ENCODE measurements around the gene NT5DC4.
"Not testable (repeated sequence)": the region's sequence is repeated elsewhere in the genome, so short reads cannot be mapped to it uniquely, and the experiment has no call there.

The NT5DC4 gene

DNA sequence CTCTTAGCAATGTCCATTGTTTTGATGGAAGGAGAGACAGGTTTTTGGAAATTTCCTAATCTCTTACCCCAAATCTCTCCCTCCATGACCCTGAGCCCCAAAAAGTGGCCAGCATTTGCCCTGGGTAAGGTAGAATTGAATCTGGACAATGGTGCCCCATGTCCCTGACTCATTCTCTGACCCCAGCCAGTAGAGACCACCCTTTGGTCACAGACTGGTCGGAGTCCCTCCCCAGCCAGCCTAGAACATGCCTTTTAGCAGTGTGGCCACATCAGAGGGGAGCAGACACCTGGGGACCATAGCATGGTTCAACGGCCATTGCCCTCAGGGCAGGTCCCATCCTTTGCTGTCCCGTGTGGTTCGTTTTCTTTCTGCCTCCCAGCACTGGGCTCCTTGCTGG, 6.5 kb upstream of the NT5DC4 start:
- no peak overlapping the region for H3K4me3 Mint-ChIP-seq
- no peak for TF ChIP-seq CTCF (IDR thresholded peaks at IDR 0.05)
- no peak overlapping the region for H3K27ac Mint-ChIP-seq
- DNase-seq, result no peak
- H3K9me3 Mint-ChIP-seq, result peaks cover 5% of the 10 kb centered on the region
- H3K27me3 Mint-ChIP-seq (ENCODE audit: low read depth, poor library complexity), result peaks cover 31% of the 10 kb centered on the region
- H3K4me1 Mint-ChIP-seq, result peaks cover 13% of the 10 kb centered on the region
- H3K36me3 Mint-ChIP-seq (ENCODE audit: low read depth), result no peaks in the 10 kb centered on the region

- peaks cover 27% of the 10 kb centered on the region for H3K27me3 Mint-ChIP-seq (ENCODE audit: low read depth, poor library complexity)
- DNase-seq, result no peak
- H3K4me3 Mint-ChIP-seq, result no peak overlapping the region
- H3K4me1 Mint-ChIP-seq, result peaks cover 13% of the 10 kb centered on the region
- peaks cover 5% of the 10 kb centered on the region for H3K9me3 Mint-ChIP-seq
- TF ChIP-seq CTCF (IDR thresholded peaks at IDR 0.05), result no peak
- H3K36me3 Mint-ChIP-seq (ENCODE audit: low read depth), result no peaks in the 10 kb centered on the region
- H3K27ac Mint-ChIP-seq, result no peak overlapping the region
Observed at GRCh38 chr2:112714836-112715631, 5.8 kb upstream of the NT5DC4 start.

GRCh38 chr2:112716094-112716493, 4.7 kb upstream of the NT5DC4 start:
- H3K27me3 Mint-ChIP-seq (ENCODE audit: low read depth, poor library complexity), result peaks cover 30% of the 10 kb centered on the region
- DNase-seq; H3K36me3 Mint-ChIP-seq (ENCODE audit: low read depth); H3K27ac Mint-ChIP-seq; H3K9me3 Mint-ChIP-seq; H3K4me3 Mint-ChIP-seq: not testable (repeated sequence)
- H3K4me1 Mint-ChIP-seq, result peaks cover 13% of the 10 kb centered on the region

DNA sequence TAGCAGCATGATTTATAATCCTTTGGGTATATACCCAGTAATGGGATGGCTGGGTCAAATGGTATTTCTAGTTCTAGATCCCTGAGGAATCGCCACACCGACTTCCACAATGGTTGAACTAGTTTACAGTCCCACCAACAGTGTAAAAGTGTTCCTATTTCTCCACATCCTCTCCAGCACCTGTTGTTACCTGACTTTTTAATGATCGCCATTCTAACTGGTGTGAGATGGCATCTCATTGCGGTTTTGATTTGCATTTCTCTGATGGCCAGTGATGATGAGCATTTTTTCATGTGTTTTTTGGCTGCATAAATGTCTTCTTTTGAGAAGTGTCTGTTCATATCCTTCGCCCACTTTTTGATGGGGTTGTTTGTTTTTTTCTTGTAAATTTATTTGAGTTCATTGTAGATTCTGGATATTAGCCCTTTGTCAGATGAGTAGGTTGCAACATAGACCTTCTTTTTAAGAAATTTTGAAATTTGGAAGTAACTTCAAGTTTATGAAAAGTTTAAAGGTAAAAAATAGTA, 3.9 kb upstream of the NT5DC4 start:
- not testable (repeated sequence) for H3K36me3 Mint-ChIP-seq (ENCODE audit: low read depth); H3K27ac Mint-ChIP-seq; H3K9me3 Mint-ChIP-seq; DNase-seq; H3K4me3 Mint-ChIP-seq
- peaks cover 13% of the 10 kb centered on the region for H3K4me1 Mint-ChIP-seq
- H3K27me3 Mint-ChIP-seq (ENCODE audit: low read depth, poor library complexity), result peaks cover 27% of the 10 kb centered on the region

DNA sequence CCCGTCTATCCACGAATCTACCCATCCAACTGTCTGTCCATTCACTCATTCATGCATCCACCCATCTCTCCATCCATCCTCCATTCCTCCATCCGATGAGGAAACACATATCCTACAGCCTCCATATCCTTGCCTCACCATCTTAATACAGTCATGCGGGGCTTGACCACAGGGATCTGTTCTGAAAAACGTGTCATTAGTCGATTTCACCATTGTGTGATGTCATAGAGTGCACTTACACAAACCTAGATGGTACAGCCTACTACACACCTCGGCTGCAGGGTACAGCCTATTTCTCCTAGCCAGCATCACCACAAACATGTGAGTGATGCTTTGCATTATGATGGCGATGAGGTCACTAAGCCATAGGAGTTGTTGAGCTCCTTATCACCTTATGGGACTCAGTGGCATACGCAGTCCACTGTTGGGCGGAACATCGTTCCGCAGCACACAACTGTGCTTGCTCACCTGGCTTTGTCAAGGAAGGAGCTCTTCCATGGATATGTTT, 1.9 kb upstream of the NT5DC4 start:
- Mint-ChIP-seq H3K4me3 (no peak overlapping the region), H3K27ac (no peak overlapping the region), H3K9me3 (peaks cover 5% of the 10 kb centered on the region), H3K4me1 (no peaks in the 10 kb centered on the region), H3K36me3 (ENCODE audit: low read depth) (no peaks in the 10 kb centered on the region), H3K27me3 (ENCODE audit: low read depth, poor library complexity) (peaks cover 22% of the 10 kb centered on the region)
- no peak for DNase-seq
- TF ChIP-seq CTCF (IDR thresholded peaks at IDR 0.05), result no peak

- Mint-ChIP-seq H3K27me3 (ENCODE audit: low read depth, poor library complexity) (peaks cover 25% of the 10 kb centered on the region), H3K4me1 (no peaks in the 10 kb centered on the region), H3K36me3 (ENCODE audit: low read depth) (no peaks in the 10 kb centered on the region), H3K4me3 (no peak overlapping the region), H3K27ac (no peak overlapping the region), H3K9me3 (peaks cover 5% of the 10 kb centered on the region)
- no peak for DNase-seq
- TF ChIP-seq CTCF (IDR thresholded peaks at IDR 0.05), result no peak
Observed at GRCh38 chr2:112721819-112722522, 1.2 kb downstream of the NT5DC4 start.
